ENCODE data around the gene GATAD2A. TPM values are rescaled to one million over a fixed set of nuclear protein-coding genes. Genes with fewer than 3 reads are reported as not detected.

The GATAD2A gene
- total and polyA plus RNA-seq, 10 of the 15 experiments (the other 5 are each of a cell fraction or from before 2014, with no cell fraction given): 2.6 to 173 (median 32.0) TPM

- peak overlapping the region; percentile 64; the same call in 1 of the 2 replicates for H3K27ac ChIP-seq (ENCODE audit: control insufficient read depth, insufficient read depth)
- peaks cover 30% of the 10 kb centered on the region for H3K79me2 ChIP-seq (ENCODE audit: control insufficient read depth, insufficient read depth, low read length)
- peak overlapping the region; percentile 69 for H3K4me3 ChIP-seq
- H4K20me1 ChIP-seq (ENCODE audit: control insufficient read depth, insufficient read depth): no peaks in the 10 kb centered on the region
- CTCF ChIA-PET: interaction anchor here (0.7 to 1.9 kb wide), 4 partner anchors 17 to 105 kb away, joined by 3 to 20 read pairs (median 4); partner anchors contain the start of gene GATAD2A
- ATAC-seq (no peak), FAIRE-seq (no peak), DNase-seq (ENCODE audit: low read depth, low spot score) (no peak)
- POLR2A ChIA-PET: interaction anchor here (0.7 to 1.9 kb wide), 3 partner anchors 11 to 21 kb away, joined by 3 to 16 read pairs (median 4); partner anchors contain the start of gene GATAD2A
- SMC1A ChIA-PET (ENCODE audit: uncharacterized antibody, unreplicated experiment): interaction anchor here (1.0 to 1.4 kb wide), 4 partner anchors 9 to 106 kb away, joined by 3 to 10 read pairs (median 5); no protein-coding TSS in a partner anchor
- RAD21 ChIA-PET (ENCODE audit: unreplicated experiment): interaction anchor here (1.4 to 2.4 kb wide), 5 partner anchors 11 to 105 kb away, joined by 6 to 23 read pairs (median 11); partner anchors contain the start of gene GATAD2A
- H3K27me3 ChIP-seq (replicated peaks in 1 of 2; ENCODE audit: control insufficient read depth in 2 of 2, insufficient read depth in 2 of 2, low read length in 1 of 2): no peaks in the 10 kb centered on the region
- H2AFZ ChIP-seq (ENCODE audit: control insufficient read depth, low read depth, low read length): peak overlapping the region; percentile 38
- no peaks in the 10 kb centered on the region for H3K9me3 ChIP-seq (replicated peaks; ENCODE audit: control insufficient read depth, insufficient read depth, low read length)
- in situ Hi-C loops (cut with MboI) (no loop called here), intact Hi-C loops (cut with micrococcal nuclease; ENCODE audit: unreplicated experiment) (loop anchor here (2.0 kb wide), 1 partner anchor 22 kb away; no protein-coding TSS in a partner anchor)
- BruUV-seq (replicated peaks): no TSS peak
- peak overlapping the region; percentile 57 for H3K9ac ChIP-seq (ENCODE audit: control insufficient read depth, insufficient read depth, low read length)
- H3K36me3 ChIP-seq (ENCODE audit: control insufficient read depth in 2 of 2, insufficient read depth in 2 of 2, low read length in 1 of 2): no peaks in the 10 kb centered on the region
- peaks cover 19% of the 10 kb centered on the region for H3K4me1 ChIP-seq (ENCODE audit: control insufficient read depth, insufficient read depth, low read length)
- peak overlapping the region; percentile 65 for H3K4me2 ChIP-seq (ENCODE audit: control insufficient read depth, insufficient read depth)
- WGBS (ENCODE audit: insufficient coverage, insufficient replicate concordance, low lambda C conversion rate, missing lambda C conversion rate): 86% methylated on average over 13 of the region's 13 CpGs
- TF ChIP-seq RB1 (IDR thresholded peaks at IDR 0.05; ENCODE audit: borderline replicate concordance) (no peak), MAX (IDR thresholded peaks at IDR 0.05; ENCODE audit: low read depth, low read length) (no peak), MEF2A (IDR thresholded peaks at IDR 0.05; ENCODE audit: insufficient read depth, low read depth, low read length) (no peak), CEBPZ (IDR thresholded peaks at IDR 0.05; ENCODE audit: low read depth, low read length) (no peak), ZNF274 (IDR thresholded peaks at IDR 0.05; ENCODE audit: insufficient read depth, insufficient read length) (no peak), CHD4 (IDR thresholded peaks at IDR 0.05) (no peak), CREB1 (IDR thresholded peaks at IDR 0.05; ENCODE audit: low read depth) (no peak), BHLHE40 (IDR thresholded peaks at IDR 0.05; ENCODE audit: borderline replicate concordance in 1 of 2, low read depth in 2 of 2, low read length in 1 of 2) (no peak), EP300 (IDR thresholded peaks at IDR 0.05; ENCODE audit: borderline replicate concordance in 1 of 2, control insufficient read depth in 1 of 2, low read depth in 2 of 2, low read length in 2 of 2) (no peak), SREBF1 (IDR thresholded peaks at IDR 0.05; ENCODE audit: low read length) (no peak), E2F4 (IDR thresholded peaks at IDR 0.05; ENCODE audit: low read depth, low read length) (no peak), HDAC6 (IDR thresholded peaks at IDR 0.05; ENCODE audit: unreplicated experiment) (no peak), ESRRA (IDR thresholded peaks at IDR 0.05; ENCODE audit: low read length) (no peak), GABPA (IDR thresholded peaks at IDR 0.05; ENCODE audit: low read depth) (no peak), REST (IDR thresholded peaks at IDR 0.05; ENCODE audit: low read depth, low read length) (no peak)
These were observed 21.0 kb upstream of the GATAD2A start for GRCh38 chr19:19384486-19384885.

Measured in GM12878 (cell line).